BJ (cell line): ENCODE measurements around the gene FOXA1. TPM values are rescaled to one million over a fixed set of nuclear protein-coding genes. Genes with fewer than 3 reads are reported as not detected.
A peak's percentile ranks its signal among the peaks of the same experiment; 100 is the strongest.

Experiments
- CTCF ChIA-PET: fragments of 350-600 bp; formaldehyde crosslinking; extraction: SDS; loops from one replicate; lab custom pipeline; 2021; ENCODE audit warnings: antibody characterized with exemption, inconsistent platforms; lab: Yijun Ruan, JAX
- POLR2A ChIA-PET: fragments of 300-600 bp; sonication (Branson Sonifier 250); formaldehyde crosslinking; extraction: SDS; loops from one replicate; lab custom pipeline; 2021; ENCODE audit warnings: antibody characterized with exemption; lab: Charles Lee
- DNase-seq: peaks from one replicate; pipeline ENCODE4 v3.0.0-alpha.2; 2011; ENCODE audit warnings: low read depth
- H3K27me3 ChIP-seq: 2 replicates; pipeline ENCODE4 v1.6.0; 2011; ENCODE audit warnings: low read length; ENCODE audit not compliant: control insufficient read depth, insufficient read depth
- H3K36me3 ChIP-seq: 2 replicates; pipeline ENCODE4 v1.5.1; 2011; ENCODE audit warnings: low read length; ENCODE audit not compliant: control insufficient read depth, insufficient read depth
- H3K4me3 ChIP-seq: 2 replicates; pipeline ENCODE4 v1.5.1; 2011; ENCODE audit warnings: low read depth, mild to moderate bottlenecking, control low read depth, low read length
- CTCF ChIP-seq: IDR thresholded peaks from 2 replicates; pipeline ENCODE4 v1.5.1; 2011; ENCODE audit warnings: low read depth, mild to moderate bottlenecking, control low read depth, inconsistent platforms, low read length, moderate library complexity; ENCODE audit not compliant: insufficient read depth
- polyA minus RNA-seq: library from RNA; depleted of rRNA, polyadenylated mRNA; stranded (reverse); fragments of >200 nt; gene quantifications from 2 replicates; pipeline ENCODE4 v1.2.3, GENCODE V29; 2011; rRNA and poly(A)+ RNA removed
- polyA plus RNA-seq: library from polyadenylated mRNA; depleted of rRNA; stranded (reverse); fragments of >200 nt; gene quantifications from 2 replicates; pipeline ENCODE4 v1.2.3, GENCODE V29; 2011; rRNA removed

FOXA1 gene
- polyA plus RNA-seq = 0.04 and 0.10 TPM in 2 replicates
- polyA minus RNA-seq = 0.09 TPM in 1 of 2 replicates, not detected in the other

DNA sequence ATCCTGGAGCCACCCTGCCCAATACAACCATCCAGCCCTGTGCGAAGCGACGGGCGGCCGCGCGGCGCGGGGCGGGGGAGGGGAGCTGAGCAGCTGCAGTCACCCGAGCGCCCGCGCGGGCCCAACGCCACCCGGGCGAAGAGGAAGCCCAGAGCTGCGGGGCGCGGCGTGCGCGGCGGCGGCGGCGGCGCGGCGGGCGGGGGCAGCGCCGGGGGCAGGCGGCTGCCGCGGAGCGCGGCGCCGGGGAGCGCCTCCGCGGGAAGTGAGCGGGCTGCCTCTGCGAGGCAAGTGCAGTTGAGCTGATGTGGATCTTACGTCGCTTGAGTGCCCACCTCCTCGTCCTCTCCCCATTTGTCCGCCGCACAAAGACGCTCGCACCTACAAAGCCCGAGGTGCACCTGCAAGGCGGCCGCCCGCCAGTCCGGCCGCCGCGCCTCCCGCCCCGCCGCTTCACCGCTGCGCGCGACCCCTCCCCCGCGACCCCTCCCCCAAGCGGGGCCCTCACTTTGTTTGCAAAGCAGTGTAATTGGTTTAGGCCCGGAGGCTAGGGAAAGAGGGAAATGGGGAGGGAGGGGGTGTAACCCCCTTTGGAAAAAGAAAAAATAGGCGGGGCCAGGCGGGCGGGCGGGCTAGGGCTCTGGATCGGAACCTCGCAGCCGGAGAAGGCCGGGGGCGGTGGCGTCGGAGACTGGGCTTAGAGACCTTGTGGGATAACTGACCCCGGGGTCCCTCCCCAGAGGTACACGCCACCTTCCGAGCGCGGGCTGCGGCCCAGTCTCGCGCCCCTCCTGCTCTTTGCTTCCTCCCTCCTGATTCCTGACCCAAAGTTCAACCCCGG lies at the start of gene FOXA1, which contains the start of gene TTC6:
Gene FOXA1 (minus strand): TSS at position 279 of the 838 bp plus-strand sequence. CDS start 277 bp downstream, at position 2.
Gene TTC6 (plus strand): TSS at position 659 of the 838 bp plus-strand sequence. CDS start 26,436 bp downstream, outside the sequence.
- H3K4me3 ChIP-seq = peak within 1 kb of the TSS; percentile 50
- CTCF ChIA-PET = interaction anchor here (0.6 to 2.1 kb wide), 16 partner anchors 9 to 364 kb away, joined by 3 to 8 read pairs (median 3); no protein-coding TSS in a partner anchor
- no peak for TF ChIP-seq CTCF
- no peak for DNase-seq
- POLR2A ChIA-PET = interaction anchor here (0.6 kb wide), 1 partner anchor 1612 kb away, joined by 3 read pairs; no protein-coding TSS in a partner anchor
- peaks cover 57% of the 10 kb centered on the region for H3K27me3 ChIP-seq
- no peaks in the 10 kb centered on the region for H3K36me3 ChIP-seq

DNA sequence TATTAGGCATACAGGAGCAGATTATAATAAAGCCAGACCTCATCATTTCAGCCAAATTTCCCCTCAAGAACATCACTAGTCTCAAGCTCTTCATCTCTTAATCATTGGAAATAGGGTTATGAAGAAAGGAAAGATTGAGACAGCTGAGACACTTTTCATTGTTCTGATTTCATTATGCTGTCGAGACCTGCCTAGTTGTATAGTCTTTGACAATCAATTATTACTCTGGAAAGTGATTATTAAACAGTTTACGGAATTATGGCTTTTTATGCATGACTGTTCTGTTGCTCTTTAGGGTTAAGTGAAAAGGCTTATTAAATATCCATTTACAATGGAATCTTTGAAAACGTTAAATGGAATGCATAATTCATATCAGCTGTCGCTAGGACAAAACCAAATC lies 48.7 kb upstream of the FOXA1 start:
- POLR2A ChIA-PET = no interaction called here
- TF ChIP-seq CTCF = no peak
- CTCF ChIA-PET = interaction anchor here (1.0 kb wide), 1 partner anchor 9 kb away, joined by 3 read pairs; no protein-coding TSS in a partner anchor
- Histone ChIP-seq H3K27me3 (no peaks in the 10 kb centered on the region), H3K4me3 (no peak overlapping the region), H3K36me3 (no peaks in the 10 kb centered on the region)
- DNase-seq = no peak

- ChIA-PET CTCF (no interaction called here), POLR2A (no interaction called here)
- no peak for DNase-seq
Measured at GRCh38 chr14:37642125-37642524, 47.1 kb upstream of the FOXA1 start.

GRCh38 chr14:37641117-37641516 lies 46.1 kb upstream of the FOXA1 start:
- TF ChIP-seq CTCF = no peak
- ChIA-PET CTCF (interaction anchor here (0.7 kb wide), 1 partner anchor 100 kb away, joined by 3 read pairs; no protein-coding TSS in a partner anchor), POLR2A (no interaction called here)
- Histone ChIP-seq H3K27me3 (no peaks in the 10 kb centered on the region), H3K4me3 (no peak overlapping the region), H3K36me3 (no peaks in the 10 kb centered on the region)
- no peak for DNase-seq

More at GRCh38 chr14:37642125-37642524, 47.1 kb upstream of the FOXA1 start:
- no peak for TF ChIP-seq CTCF
- Histone ChIP-seq H3K27me3 (no peaks in the 10 kb centered on the region), H3K4me3 (no peak overlapping the region), H3K36me3 (no peaks in the 10 kb centered on the region)

- TF ChIP-seq CTCF = no peak
- Histone ChIP-seq H3K27me3 (no peaks in the 10 kb centered on the region), H3K4me3 (no peak overlapping the region), H3K36me3 (no peaks in the 10 kb centered on the region)
- ChIA-PET POLR2A (no interaction called here), CTCF (no interaction called here)
- no peak for DNase-seq
Measured at GRCh38 chr14:37638599-37638998, 43.5 kb upstream of the FOXA1 start.
